Femur (tissue), 1 donor: ENCODE results near the gene KLHL15.
"Not testable (repeated sequence)": the region's sequence is repeated elsewhere in the genome, so short reads cannot be mapped to it uniquely, and the experiment has no call there.

Source experiments
- DNase-seq: peaks from one replicate; pipeline ENCODE4 v3.0.0-alpha.2; 2017

Gene KLHL15, protein sequence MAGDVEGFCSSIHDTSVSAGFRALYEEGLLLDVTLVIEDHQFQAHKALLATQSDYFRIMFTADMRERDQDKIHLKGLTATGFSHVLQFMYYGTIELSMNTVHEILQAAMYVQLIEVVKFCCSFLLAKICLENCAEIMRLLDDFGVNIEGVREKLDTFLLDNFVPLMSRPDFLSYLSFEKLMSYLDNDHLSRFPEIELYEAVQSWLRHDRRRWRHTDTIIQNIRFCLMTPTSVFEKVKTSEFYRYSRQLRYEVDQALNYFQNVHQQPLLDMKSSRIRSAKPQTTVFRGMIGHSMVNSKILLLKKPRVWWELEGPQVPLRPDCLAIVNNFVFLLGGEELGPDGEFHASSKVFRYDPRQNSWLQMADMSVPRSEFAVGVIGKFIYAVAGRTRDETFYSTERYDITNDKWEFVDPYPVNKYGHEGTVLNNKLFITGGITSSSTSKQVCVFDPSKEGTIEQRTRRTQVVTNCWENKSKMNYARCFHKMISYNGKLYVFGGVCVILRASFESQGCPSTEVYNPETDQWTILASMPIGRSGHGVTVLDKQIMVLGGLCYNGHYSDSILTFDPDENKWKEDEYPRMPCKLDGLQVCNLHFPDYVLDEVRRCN

DNA sequence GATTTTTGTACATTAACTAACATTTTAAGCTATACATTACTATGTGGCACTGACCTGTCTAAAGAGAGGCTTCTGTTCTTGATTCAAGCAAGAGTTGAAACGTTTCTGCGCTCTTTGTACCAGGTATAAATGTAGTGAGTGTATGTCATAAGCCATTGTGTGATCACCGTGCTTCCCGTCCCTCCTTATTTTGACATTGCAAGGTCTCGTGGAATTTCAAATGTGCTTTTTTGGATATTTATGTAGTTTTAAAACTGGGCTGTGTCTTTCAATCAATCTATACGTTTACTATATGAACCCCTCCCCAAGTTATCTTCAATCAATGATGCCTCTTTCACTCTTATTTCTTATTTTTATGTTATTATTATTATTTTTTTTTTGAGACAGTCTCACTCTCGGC lies at the start of gene KLHL15:
KLHL15 (minus strand) TSS at position 101 of the 400 bp plus-strand sequence. CDS start 20,493 bp downstream, outside the sequence.
- no peak for DNase-seq

DNA sequence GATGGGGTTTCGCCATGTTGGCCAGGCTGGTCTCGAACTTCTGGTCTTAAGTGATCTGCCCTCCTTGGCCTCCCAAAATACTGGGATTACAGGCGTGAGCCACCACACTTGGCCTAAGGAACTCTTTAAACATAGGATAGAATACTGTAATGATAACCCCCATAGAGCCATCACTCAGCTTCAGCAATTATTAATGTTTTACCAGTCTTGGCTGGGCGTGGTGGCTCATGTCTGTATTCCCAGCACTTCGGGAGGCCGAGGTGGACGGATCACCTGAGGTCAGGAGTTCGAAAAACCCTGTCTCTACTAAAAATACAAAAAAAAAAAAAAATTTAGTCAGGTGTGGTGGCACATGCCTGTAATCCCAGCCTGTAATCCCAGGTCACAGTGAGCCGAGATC lies 42.9 kb upstream of the KLHL15 start:
- no peak for DNase-seq

DNA sequence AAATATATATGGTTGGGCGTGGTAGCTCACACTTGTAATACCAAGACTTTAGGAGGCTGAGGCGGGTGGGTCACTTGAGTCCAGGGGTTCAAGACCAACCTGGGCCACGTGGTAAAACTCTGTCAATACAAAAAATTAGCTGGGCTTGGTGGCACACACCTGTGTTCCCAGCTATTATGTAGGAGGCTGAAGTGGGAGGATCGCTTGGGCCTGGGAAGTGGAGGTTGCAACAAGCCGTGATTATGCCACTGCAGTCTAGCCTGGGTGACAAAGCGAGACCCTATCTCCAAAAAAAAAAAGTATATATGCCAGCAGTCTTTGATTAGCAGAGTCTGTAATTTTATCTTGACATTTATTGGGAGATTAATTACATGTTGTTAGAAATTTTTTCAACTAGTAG lies 36.5 kb upstream of the KLHL15 start:
- DNase-seq: no peak

DNA sequence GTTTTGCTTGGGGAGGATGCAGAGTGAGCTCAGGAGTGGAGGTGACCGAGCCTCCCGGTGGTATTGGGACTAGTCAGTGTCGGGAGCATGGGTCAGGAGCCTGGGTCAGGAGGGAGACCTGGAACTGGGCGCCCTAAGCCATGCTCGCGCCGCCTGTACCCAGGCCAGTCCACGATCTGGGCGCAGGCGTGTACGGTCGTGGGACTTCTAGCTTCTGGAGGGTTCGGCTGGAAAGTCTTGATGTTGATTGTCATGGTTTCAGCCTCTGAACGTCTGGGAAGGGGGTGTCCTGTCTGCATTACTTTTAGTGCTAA lies 28.0 kb upstream of the KLHL15 start:
- no peak for DNase-seq

DNA sequence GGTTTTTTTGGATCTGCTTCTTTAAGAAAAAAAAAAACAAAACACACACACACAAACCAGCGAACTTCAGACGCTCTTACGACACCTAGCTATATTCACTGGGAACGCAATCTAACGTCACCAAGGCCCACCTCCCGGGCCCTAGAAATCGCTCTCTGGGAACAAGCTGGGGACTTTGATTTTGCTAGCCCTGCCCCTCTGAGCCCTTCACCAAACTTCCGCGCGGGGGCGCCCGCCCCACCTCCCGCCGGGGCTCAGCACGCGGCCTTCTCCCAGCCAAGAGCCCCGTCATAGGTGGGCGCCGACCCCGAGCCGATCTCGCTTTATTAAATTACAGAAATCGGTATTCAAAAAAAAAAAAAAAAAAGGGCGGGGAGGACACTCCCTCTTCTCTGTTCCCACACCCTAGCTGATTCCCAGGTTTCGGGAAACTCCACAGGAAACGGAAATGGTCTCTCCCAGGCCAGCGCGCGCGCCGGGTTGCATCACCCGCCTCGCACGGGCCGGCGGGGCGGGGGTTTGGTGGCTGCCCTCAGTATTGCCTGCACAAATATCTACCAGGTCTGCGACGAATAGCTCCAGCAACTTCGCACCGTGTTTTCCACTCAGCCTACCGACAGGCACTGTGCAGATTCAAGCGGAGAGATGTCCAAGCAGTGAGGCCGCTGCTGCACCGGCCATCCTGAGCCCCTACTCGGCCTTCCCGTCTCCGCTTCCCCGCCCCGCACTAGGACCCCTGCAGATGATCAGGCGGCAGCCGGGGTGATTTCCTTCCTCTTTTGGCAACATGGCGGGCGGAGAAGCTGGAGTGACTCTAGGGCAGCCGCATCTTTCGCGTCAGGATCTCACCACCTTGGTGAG lies 27.4 kb upstream of the KLHL15 start, which contains the start of gene EIF2S3:
EIF2S3 (plus strand) TSS at position 775 of the 861 bp plus-strand sequence; CDS start at position 788, 13 bp downstream.
- DNase-seq: peak; percentile 96

DNA sequence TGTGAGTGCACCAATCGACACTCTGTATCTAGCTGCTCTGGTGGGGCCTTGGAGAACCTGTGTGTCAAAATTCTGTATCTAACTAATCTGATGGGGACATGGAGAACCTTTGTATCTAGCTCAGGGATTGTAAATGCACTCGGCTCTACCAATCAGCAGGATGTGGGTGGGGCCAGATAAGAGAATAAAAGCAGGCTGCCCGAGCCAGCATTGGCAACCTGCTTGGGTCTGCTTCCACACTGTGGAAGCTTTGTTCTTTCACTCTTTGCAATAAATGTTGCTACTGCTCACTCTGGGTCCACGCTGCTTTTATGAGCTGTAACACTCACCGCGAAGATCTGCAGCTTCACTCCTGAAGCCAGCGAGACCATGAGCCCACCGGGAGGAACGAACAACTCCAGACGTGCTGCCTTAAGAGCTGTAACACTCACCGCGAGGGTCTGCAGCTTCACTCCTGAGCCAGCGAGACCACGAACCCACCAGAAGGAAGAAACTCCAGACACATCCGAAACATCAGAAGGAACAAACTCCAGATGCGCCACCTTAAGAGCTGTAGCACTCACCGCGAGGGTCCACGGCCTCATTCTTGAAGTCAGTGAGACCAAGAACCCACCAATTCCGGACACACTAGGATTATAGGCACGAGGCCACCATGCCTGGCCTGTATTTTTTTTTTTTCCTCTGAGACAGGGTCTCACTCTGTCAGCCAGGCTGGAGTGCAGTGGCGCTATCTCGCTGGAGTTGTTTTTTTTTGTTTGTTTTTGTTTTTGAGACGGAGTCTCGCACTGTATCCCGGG lies 23.7 kb upstream of the KLHL15 start:
- DNase-seq: not testable (repeated sequence)

DNA sequence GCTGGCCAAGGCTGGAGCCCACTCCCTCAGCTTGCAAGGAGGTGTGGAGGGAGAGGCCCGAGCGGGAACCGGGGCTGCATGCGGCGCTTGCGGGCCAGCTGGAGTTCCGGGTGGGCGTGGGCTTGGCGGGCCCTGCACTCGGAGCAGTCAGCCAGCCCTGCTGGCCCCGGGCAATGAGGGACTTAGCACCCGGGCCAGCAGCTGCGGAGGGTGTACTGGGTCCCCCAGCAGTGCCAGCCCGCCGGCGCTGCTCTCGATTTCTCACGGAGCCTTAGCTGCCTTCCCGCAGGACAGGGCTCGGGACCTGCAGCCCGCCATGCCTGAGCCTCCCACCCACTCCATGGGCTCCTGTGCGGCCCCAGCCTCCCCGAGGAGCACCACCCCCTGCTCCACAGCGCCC lies 22.7 kb upstream of the KLHL15 start:
- not testable (repeated sequence) for DNase-seq

DNA sequence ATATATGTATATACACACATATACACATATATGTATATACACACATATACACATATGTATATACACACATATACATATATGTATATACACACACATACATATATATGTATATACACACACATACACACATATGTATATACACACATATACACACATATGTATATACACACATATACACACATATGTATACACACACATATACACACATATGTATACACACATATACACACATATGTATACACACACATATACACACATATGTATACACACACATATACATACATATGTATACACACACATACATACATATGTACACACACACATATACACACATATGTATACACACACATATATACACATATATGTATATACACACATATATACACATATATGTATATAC lies 19.1 kb upstream of the KLHL15 start:
- not testable (repeated sequence) for DNase-seq

DNA sequence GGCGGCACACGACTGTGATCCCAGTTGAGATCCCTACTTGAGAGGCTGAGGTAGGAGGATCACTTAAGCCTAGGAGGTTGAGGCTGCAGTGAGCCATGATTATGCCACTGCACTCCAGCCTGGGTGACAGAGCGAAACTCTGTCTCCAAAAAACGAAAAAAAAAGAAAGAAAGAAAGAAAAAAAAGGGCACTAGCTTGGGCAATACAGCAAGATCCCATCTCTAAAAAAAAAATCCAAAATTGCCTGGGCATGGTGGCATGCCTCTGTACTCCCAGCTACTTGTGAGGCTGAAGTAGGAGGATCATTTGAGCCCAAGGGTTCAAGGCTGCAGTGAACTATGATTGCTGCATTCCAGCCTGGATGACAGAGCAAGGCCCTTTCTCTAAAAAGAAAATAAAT lies 10.7 kb upstream of the KLHL15 start:
- no peak for DNase-seq

DNA sequence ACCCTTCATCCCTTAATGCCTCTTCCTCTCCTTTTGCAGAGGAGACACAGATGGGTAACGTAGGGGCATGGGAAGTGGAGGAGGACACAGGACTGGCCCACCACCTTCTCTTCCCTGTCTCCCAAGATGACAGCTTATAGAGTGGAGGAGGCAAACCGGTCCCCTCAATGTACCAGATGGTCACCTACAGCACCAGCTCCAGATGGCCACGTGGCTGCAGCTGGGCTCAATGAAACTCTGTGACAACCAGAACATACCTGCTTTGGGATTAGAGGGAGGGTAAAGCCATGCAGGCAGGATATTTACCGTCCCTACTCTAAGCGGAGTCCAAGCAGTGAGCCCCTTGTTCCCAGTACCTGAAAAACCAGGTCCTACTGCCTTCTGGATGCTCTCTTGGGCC lies 7.5 kb upstream of the KLHL15 start:
- no peak for DNase-seq

DNA sequence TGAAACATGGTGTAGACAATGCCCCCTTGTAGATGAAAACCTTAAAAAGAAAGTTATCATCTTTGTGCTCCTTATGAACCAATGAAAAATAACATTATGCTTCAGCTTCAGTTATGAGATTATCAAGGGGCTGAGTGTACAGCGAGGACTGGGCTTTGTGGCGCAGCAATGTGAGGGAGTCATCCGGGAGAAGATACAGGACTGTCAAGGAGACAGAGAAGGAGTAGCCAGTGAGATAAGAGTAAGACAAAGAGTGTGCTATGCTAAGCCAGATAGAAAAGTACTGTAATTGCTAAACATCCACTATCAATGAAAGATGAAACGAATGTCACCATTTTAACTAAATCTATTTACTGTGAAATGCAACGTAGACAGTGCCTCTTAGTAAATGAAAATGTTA lies 3.6 kb upstream of the KLHL15 start:
- no peak for DNase-seq

DNA sequence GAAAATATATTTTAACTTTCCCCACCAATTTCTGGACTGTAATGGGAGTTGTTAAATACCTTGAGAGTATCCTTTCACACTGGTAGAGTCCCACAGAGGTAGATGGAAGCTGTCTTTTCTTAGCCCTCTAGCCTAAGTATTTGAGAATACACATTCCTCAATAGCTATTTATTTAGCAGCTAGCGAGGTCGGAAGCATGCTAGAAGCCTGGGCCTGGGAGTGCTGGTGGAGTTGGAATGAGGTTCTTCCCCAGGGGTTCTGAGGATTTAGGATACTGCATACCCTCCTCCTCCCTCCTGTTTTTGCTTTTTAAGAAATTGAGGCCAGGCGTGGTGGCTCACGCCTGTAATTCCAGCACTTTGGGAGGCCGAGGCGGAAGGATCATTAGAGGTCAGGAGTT lies 999 bp upstream of the KLHL15 start:
- DNase-seq: no peak

DNA sequence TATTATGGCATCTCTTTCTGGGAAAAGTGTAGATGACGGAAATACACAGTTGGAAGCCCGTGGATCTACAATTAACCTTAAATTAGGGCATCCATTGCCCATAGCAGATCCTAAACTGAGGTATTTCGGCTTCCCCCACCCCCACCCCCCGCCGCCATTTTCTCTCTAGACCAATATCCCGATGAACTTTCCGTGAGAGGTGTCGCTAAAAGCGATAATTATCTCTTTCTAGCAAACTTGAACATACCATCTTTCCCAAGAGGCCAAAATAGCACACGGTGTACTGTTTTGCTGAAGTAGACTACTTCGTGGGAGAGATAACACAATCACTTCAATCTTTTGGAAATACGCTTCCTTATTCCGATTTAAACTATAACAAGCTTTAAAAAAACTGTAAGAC lies 554 bp downstream of the KLHL15 start:
- peak; percentile 37 for DNase-seq

DNA sequence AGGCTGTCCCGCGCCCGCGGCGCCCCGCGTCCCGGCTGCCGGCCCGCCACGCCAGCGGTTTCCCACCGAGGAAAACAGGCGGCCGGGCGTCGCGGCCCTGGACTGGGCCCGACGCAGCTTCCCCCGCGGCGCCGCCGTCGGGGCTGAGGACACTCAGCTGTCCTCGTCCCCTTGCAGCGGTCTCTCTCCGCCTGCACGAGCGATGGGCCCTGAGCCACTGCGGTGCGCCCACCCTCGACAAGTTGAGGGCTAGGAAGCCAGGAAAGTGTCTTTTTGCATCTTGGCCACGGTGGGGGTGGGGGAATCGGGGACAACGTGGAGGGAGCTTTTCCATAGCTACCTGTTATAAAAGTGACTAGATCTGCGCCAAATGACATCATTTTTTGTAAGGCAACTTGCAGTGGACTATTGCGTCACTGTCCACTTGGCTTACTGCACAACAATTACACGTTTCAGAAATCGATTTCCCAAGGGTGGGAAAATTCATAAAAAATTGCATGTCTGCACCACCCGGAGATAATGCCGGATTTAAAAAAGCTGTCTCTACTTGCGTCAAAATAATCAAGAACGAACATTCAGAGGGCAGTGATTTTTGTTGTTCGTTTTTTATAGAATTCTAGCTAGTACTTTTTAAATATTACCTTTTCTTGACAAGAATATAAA lies 1.1 kb downstream of the KLHL15 start:
- DNase-seq: no peak

DNA sequence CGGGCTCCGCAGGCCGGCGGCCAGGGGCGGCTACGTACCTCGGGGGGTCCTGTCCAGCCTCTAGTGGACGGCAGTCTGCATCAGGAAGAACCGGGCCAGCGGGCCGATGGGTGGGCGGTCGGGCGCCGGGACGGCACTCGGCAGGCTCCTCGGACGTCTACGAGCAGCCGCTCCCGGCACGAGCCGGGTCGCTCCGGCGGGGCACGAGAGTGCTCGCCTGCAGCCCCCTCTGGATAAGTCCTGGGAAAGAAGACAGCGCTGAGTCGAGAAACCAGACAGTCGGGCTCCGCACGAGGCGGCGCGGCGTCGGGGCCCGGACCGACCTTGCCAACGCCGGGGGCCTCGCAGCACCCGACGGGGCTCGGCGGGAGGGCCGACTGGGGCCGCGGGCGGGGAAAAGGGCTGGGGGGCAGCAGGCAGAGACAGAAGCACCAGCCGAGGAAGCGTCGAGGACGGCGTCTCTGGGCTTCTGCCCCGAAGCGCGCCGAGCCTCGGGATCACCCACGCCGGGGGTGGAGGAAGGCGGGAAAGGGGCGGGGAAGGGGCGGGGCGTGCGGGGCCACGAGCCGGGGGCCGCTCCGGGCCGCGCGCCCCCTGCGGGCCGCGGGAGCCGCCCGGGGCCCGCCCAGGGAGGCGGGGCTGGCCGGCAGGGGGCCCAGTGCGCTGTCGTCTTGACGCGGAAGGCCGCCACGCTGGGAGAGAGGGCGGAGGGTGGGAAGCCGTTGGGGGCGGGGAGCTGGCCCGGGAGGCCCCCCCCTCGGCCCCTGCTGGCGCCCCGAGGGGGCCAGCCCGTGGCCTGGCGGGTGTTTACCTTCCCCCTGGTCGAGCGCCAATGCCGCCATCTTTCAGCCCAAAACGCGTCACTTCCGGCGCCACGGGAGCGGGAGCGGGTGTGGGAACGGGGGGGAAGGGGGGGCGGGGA lies 1.9 kb downstream of the KLHL15 start:
- peak; percentile 94 for DNase-seq

DNA sequence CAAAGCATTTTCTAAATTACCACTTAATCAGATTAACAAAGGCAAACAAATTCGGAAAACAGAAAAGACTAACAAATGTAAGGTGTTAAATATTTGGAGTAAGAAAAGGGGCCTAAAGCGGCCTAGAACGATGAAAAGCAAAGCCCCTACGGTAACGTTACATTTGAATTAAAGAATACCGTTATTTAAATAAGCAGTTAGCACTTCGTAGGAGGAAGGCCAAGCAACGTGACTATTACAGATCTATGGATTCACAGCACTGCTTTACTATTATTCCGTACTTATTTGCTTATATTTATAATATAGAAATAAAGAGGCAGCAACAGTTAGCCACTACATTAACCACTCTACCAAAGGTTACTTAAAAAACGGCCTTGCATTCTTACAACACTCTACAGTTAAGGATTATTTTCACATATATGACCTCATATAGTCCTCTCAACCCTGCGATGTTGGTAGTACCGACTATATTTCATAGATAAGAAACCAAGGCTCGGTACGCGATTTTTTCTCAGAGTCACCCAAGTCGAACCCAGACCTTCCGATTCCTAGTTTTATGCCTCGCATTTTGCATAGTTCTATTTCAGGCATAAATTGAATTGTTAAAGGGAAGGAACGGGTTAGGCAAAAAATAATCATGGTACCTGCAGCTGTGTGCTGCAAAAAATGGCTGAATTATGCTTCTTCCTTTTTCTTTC lies 2.9 kb downstream of the KLHL15 start:
- DNase-seq: no peak

DNA sequence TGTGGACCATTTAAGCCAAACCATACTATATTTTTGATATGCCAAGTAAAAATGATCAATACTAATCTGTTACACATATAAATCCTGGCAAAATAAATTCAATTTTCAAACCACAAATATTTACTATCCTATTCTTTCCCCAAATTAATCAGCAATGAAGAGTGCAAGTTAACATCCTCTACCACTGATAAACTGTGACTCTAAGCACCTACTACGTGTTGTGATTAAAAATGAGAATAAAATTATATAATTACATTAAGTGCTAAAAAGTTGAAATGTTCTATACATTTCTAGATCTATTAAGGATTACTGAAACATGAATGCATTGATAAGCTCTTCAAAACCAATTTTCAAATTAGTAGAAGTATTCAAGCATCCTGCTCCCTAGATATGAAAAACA lies 3.4 kb downstream of the KLHL15 start:
- DNase-seq: no peak

DNA sequence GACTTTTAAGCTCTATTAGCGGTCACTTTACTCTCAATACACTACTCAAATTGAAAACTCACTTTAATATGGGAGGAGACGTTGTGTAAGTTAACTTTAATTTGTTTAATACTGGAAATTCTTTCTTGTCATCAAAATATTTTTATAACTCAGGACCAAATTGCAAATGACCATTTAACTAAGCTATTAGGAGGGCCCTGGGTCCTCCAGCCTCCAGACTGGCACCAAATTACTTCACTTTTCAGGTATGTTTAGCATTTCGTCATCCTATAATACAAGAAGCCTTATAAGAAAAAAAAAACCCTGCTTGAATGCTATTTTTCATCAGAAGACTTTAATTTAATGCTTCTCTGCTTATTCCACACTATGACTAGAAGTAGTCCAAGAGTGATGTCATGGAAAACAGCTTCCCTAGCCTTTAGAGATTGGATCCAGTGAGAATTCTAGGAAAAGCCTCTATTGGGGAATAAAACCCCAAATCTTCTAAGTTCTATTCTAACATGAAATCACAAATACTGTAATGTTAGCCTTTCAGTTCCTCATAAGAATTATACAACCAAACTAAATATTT lies 6.6 kb downstream of the KLHL15 start:
- no peak for DNase-seq

DNA sequence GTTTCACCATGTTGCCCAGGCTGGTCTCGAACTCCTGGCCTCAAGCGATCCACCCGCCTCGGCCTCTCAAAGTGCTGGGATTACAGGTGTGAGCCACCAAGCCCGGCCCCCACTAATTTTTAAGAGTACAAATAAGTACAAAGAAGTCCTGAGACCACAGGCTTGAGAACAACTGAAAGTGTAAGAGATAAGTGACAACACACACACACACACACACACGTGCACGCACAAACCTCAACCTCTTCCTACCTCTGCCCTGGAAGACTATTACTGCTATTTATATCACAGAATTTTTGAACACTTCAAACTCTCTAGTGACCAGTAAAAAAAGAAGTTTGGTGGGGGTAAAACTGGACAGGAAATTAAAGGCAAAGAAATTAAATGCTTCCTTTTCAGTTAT lies 7.5 kb downstream of the KLHL15 start:
- DNase-seq: no peak

DNA sequence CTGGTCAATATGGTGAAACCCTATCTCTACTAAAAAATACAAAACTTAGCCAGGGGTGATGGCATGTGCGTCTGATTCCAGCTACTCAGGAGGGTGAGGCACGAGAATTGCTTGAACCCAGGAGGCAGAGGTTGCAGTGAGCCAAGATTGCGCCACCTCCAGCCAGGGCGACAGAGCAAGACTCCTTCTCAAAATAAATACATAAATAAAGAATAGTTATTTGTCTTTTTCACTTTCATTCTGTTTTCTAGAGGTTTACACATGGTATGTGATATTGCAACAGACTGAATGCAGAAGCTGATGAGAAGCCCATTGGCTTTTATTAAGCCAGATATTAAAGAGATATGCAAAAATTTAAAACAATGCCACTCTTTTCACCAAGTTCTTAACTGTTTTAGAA lies 8.2 kb downstream of the KLHL15 start:
- no peak for DNase-seq
